Spinal cord (tissue), 10 donors: Measurements from ENCODE around the gene RPL27A. TPM values are rescaled to one million over a fixed set of nuclear protein-coding genes. Genes with fewer than 3 reads are reported as not detected.

ENCODE experiments used
- DNase-seq, 6 donors: peaks; one replicate each; pipeline versions ENCODE4 v3.0.0 to v3.0.0-alpha.2; 2013 to 2015; ENCODE audit warnings: low spot score in 6 of 6, low read depth in 4 of 6
- H3K27ac ChIP-seq: one replicate; pipeline ENCODE4 v1.5.1; 2013; ENCODE audit warnings: low read depth, low read length, control low read depth
- H3K27me3 ChIP-seq: one replicate; pipeline ENCODE4 v1.6.1; 2013; ENCODE audit warnings: low read length; ENCODE audit not compliant: control insufficient read depth, insufficient read depth
- H3K36me3 ChIP-seq: one replicate; pipeline ENCODE4 v1.6.1; 2013; ENCODE audit warnings: low read length; ENCODE audit not compliant: control insufficient read depth, insufficient read depth
- H3K4me1 ChIP-seq: one replicate; pipeline ENCODE4 v1.6.1; 2013; ENCODE audit warnings: low read length; ENCODE audit not compliant: control insufficient read depth, insufficient read depth
- H3K4me3 ChIP-seq: one replicate; pipeline ENCODE4 v1.5.1; 2013; ENCODE audit warnings: low read depth, low read length, control low read depth
- H3K9me3 ChIP-seq: one replicate; pipeline ENCODE4 v1.6.1; 2013; ENCODE audit warnings: low read length; ENCODE audit not compliant: control insufficient read depth, insufficient read depth
- WGBS: methylation state at CpG from one replicate; pipeline ENCODE4 v1.1.5; 2013; ENCODE audit warnings: missing lambda C conversion rate; ENCODE audit not compliant: insufficient coverage; 5-methylcytosine and 5-hydroxymethylcytosine counted together
- polyA plus RNA-seq, 2 donors: library from polyadenylated mRNA; unstranded; fragments of 120-200 nt; gene quantifications; one replicate each; pipeline ENCODE4 v1.2.1, GENCODE V29; 2013; ENCODE audit not compliant: insufficient read length in 2 of 2
- total RNA-seq, 2 donors: library from RNA; depleted of rRNA in 1 of 2; stranded (reverse); fragments of 120-200 nt in 1 of 2; fragments of >200 nt in 1 of 2; gene quantifications; one replicate each; pipeline versions ENCODE4 v1.2.3 to v1.2.4, GENCODE V29; 2013 to 2014
- donor health status: healthy.

RPL27A gene
- total and polyA plus RNA-seq, 4 donors: 507 to 1,424 (median 1,389) TPM

- H3K4me3 ChIP-seq: no peak overlapping the region
- no peaks in the 10 kb centered on the region for H3K9me3 ChIP-seq
- peaks cover 16% of the 10 kb centered on the region for H3K4me1 ChIP-seq
- no peaks in the 10 kb centered on the region for H3K27me3 ChIP-seq
- no peak for DNase-seq
- H3K36me3 ChIP-seq: peaks cover 28% of the 10 kb centered on the region
- no CpG with 5 or more reads among the region's 2 CpGs for WGBS
- H3K27ac ChIP-seq: no peak overlapping the region
These were observed 3.2 kb downstream of the RPL27A start for GRCh38 chr11:8685820-8686219.

- Histone ChIP-seq H3K27ac (no peak overlapping the region), H3K9me3 (no peaks in the 10 kb centered on the region), H3K4me3 (no peak overlapping the region), H3K4me1 (peaks cover 16% of the 10 kb centered on the region), H3K36me3 (peaks cover 29% of the 10 kb centered on the region), H3K27me3 (no peaks in the 10 kb centered on the region)
- WGBS: 100% methylated on average over 1 of the region's 7 CpGs
- DNase-seq: no peak
These were observed 3.7 kb downstream of the RPL27A start for GRCh38 chr11:8686325-8686724.

DNA sequence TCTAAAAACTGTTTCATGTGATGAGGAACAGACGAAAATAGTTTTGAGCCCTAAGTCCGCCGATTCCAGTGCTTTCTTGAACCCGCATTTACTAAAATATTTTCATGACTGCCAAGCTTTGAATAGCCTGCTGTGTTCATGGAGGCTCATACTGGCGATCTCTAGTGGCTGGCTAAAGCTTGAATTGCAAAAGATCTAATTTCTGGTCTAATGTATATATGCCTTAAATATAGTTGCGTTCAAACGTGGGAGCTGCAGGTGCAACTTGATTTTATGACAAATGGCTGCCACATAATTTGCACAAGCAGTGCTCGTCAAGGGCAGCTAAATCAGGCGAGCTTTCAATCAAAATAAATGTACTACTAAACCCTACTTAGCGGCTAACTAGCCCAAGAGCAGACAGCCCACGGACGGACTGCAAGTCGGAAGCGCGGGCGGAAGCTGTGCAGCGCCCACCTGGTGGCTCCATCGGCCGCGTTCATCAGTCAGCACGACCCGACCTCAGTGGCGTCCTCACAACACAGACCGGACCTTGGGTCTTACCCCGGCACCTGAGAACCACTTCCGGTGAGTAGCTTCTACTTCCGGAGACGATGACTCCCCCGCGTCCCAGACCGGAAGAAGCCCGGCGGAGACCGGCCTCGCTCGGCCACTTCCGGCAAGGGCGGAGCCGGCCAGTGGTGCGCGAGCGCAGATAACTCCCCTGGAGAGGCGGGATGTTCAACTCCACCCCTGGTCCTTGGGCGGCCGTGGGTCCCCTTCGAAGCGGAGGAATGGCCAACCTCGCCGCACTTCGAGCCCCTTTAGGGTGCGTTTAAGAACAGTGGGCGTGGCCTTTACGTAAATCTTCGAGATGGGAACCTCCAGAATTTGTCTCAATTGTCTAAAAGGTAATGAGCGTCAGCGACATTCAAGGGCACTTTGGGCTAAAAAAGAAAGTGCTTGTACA lies 6.1 kb downstream of the RPL27A start:
- H3K27ac ChIP-seq: peak overlapping the region; percentile 77
- H3K4me3 ChIP-seq: peak overlapping the region; percentile 62
- H3K36me3 ChIP-seq: peaks cover 46% of the 10 kb centered on the region
- peaks cover 5% of the 10 kb centered on the region for H3K4me1 ChIP-seq
- no peaks in the 10 kb centered on the region for H3K27me3 ChIP-seq
- 1% methylated on average over 53 of the region's 56 CpGs for WGBS
- peak; percentile 85 to 98 (median 92) for DNase-seq
- H3K9me3 ChIP-seq: no peaks in the 10 kb centered on the region

GRCh38 chr11:8689726-8690255 lies 7.2 kb downstream of the RPL27A start:
- no peak for DNase-seq
- Histone ChIP-seq H3K4me3 (no peak overlapping the region), H3K4me1 (no peaks in the 10 kb centered on the region), H3K9me3 (no peaks in the 10 kb centered on the region), H3K27me3 (no peaks in the 10 kb centered on the region), H3K36me3 (peaks cover 52% of the 10 kb centered on the region), H3K27ac (no peak overlapping the region)
- 92% methylated on average over 6 of the region's 8 CpGs for WGBS

DNA sequence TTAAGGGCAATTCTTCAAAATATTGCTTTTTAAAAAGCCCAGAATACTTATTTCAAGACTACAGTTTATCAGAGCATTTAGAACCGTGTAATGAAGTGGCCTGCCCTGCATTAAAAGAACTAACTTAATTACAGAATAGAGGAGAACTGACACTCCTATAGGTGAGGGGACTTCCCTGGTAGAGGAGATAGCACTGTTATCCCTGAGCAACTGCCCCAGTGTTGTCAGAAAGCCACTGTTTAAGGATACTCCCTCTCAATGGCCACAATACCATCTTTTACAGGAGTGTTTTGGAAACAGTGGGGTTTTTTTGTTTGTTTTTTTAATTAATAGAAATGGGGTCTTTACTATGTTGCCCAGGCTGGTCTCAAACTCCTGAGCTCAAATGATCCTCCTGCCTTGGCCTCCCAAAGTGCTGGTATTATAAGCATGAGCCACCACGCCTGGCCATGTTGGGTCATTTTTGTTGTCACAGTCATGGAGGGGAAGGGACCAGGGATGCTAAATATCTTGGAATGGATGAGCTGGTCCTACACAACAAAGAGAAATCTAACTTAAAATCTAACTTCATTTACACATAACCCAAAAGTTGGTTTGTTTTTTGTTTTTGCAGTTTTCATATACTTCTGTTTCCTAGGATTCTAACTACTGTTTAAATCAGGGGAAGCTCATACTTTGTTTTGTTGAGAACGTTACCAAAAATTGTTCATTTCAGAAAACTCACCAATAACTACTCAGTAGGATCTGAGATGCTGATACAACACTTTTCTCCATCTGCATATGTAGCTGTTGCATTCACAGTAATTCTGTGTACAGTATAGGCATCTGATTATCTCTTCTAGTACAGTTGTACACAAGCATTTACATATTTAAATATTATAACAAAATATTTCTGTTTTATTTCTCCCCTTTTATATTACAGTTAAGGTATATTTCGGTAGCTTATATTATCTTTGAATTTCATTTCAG lies 8.1 kb downstream of the RPL27A start:
- Histone ChIP-seq H3K27ac (no peak overlapping the region), H3K4me3 (no peak overlapping the region), H3K27me3 (no peaks in the 10 kb centered on the region), H3K36me3 (peaks cover 52% of the 10 kb centered on the region), H3K4me1 (no peaks in the 10 kb centered on the region), H3K9me3 (no peaks in the 10 kb centered on the region)
- DNase-seq: no peak
- WGBS: no CpG with 5 or more reads among the region's 4 CpGs

DNA sequence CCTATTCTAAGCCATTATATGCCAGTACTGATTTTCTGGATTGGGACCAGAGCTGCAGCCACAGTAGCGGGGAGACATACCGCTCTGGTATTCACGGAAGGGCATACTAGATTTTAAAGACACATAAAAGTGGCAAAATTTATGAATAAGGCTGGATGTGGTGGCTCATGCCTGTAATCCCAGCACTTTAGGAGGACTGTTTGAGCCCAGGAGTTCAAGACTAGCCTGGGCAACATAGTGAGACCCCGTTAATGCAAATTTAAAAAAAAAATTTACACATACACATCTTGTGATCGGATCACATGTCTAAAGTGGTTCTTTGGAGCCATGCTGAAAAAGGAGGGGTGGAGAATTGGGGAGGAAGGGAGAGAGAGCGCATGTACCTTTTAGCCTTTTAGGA lies 9.0 kb downstream of the RPL27A start:
- 97% methylated on average over 4 of the region's 6 CpGs for WGBS
- Histone ChIP-seq H3K36me3 (peaks cover 55% of the 10 kb centered on the region), H3K4me1 (no peaks in the 10 kb centered on the region), H3K4me3 (no peak overlapping the region), H3K9me3 (no peaks in the 10 kb centered on the region), H3K27me3 (no peaks in the 10 kb centered on the region), H3K27ac (no peak overlapping the region)
- DNase-seq: no peak

GRCh38 chr11:8692417-8692816 lies 9.8 kb downstream of the RPL27A start:
- no peaks in the 10 kb centered on the region for H3K27me3 ChIP-seq
- no peak overlapping the region for H3K4me3 ChIP-seq
- no peak overlapping the region for H3K27ac ChIP-seq
- H3K9me3 ChIP-seq: no peaks in the 10 kb centered on the region
- no peaks in the 10 kb centered on the region for H3K4me1 ChIP-seq
- no peak for DNase-seq
- H3K36me3 ChIP-seq: peaks cover 58% of the 10 kb centered on the region
- WGBS: 81% methylated on average over 2 of the region's 3 CpGs

DNA sequence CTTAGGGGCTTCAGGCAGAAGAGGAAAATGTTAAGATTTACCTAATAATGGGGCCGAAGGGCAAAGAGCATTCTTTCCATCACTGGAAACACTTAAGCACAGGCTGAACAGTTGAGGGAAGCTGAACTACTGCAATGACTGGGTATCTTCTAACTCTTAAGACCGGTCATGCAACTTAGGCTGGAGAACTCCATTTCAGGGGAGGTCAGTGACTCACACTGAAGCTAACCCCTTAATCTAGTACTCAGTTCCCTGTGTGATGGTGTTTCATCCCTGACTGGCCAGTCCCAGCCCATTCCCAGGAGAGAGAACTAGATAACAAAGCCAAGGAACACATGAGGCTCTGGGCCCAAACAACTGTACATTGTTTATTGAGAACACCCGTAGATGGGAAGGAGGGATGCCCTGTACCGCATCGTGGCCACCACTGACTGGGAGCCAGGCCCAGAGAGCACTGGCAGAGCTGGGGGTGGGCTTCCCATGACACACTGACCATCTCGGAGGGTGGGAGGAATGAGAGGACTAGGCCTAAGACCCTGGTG lies 10.5 kb downstream of the RPL27A start:
- H3K4me3 ChIP-seq: no peak overlapping the region
- no peaks in the 10 kb centered on the region for H3K4me1 ChIP-seq
- H3K27ac ChIP-seq: no peak overlapping the region
- H3K36me3 ChIP-seq: peaks cover 61% of the 10 kb centered on the region
- no peaks in the 10 kb centered on the region for H3K27me3 ChIP-seq
- H3K9me3 ChIP-seq: no peaks in the 10 kb centered on the region
- no peak for DNase-seq
- WGBS: 97% methylated on average over 4 of the region's 6 CpGs

- H3K9me3 ChIP-seq: no peaks in the 10 kb centered on the region
- H3K36me3 ChIP-seq: peaks cover 66% of the 10 kb centered on the region
- H3K27ac ChIP-seq: no peak overlapping the region
- H3K4me1 ChIP-seq: no peaks in the 10 kb centered on the region
- no peak for DNase-seq
- H3K4me3 ChIP-seq: no peak overlapping the region
- WGBS: 94% methylated on average over 4 of the region's 7 CpGs
- no peaks in the 10 kb centered on the region for H3K27me3 ChIP-seq
These were observed 11.0 kb downstream of the RPL27A start for GRCh38 chr11:8693555-8693954.
